ENCODE data around the gene SMIM44.

Gene SMIM44

DNA sequence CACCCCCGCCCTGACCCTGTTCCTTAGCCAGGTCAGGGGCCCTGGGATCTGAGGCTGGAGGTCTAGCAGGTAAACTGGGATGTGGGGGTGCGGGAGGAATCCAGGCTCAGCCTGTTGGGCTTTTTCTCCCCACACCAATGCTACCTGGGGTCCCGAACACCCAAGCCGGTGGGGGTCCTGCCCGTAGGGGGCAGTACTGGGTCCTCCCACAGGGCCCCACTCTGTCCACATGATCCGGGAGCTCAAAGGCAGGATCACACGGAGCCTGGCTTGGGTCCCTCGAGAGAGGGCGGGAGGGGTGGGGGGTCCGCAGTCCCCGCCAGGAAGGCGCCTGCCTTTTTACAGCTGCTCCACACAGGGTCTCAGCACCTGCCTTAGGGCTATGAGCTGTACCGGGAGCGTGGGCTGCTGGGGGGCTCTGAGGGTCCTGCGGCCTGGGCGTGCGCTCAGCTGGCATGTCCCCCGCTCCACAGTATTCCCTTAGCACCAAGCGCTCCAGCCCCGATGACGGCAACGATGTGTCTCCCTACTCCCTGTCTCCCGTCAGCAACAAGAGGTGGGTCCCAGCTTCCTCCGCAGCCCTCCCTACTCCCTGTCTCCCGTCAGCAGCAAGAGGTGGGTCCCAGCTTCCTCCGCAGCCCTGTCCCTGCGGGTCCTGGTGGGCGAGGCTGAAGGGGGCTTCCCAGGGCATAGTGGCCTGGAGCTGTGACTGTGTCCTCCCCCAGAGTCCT lies 43.4 kb upstream of the SMIM44 start:
- peaks cover 85% of the 10 kb centered on the region for H3K36me3 ChIP-seq
- H3K4me3 ChIP-seq = no peak overlapping the region
- TF ChIP-seq Cebpa-rat (IDR thresholded peaks at IDR 0.05) = no peak
- no peak overlapping the region for H3K9ac ChIP-seq
- H3K4me2 ChIP-seq = no peak overlapping the region
- no peak overlapping the region for H3K27ac ChIP-seq
- H3K27me3 ChIP-seq = no peaks in the 10 kb centered on the region
- H3K9me3 ChIP-seq = no peaks in the 10 kb centered on the region
- peaks cover 77% of the 10 kb centered on the region for H4K20me1 ChIP-seq
- H3K4me1 ChIP-seq = peaks cover 32% of the 10 kb centered on the region

DNA sequence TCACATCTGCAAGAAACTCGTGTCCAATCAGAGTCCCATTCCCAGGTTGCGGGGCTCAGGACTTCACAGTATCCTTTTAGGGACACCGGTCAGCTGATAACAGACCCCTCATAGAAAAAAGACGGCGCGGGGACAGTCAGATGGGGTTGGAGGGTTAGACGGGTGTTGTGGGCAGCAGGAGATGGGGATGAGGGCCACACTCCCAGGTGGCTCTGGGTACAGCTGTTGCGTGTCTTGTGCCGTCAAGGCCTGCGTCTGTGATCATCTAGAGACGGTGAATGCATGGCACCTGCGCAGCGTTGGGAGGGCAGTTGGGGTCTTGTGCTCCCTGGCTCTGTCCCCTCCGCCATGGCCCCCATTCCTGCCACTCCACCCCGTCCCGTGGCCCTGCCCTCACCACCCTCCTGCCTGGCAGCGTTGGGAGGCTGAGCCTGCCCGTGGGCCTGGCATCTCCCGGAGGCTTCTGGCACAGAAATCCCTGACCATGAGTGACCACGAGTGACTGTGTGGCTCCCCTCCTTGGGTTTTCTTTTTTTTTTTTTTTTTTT lies 41.7 kb upstream of the SMIM44 start:
- H3K4me2 ChIP-seq = peak overlapping the region; percentile 25; the same call in 1 of the 2 replicates
- H3K27me3 ChIP-seq = no peaks in the 10 kb centered on the region
- peaks cover 49% of the 10 kb centered on the region for H3K4me1 ChIP-seq
- no peaks in the 10 kb centered on the region for H3K9me3 ChIP-seq
- H3K4me3 ChIP-seq = no peak overlapping the region
- H3K27ac ChIP-seq = no peak overlapping the region
- no peak for TF ChIP-seq Cebpa-rat (IDR thresholded peaks at IDR 0.05)
- peaks cover 83% of the 10 kb centered on the region for H3K36me3 ChIP-seq
- H3K9ac ChIP-seq = no peak overlapping the region
- H4K20me1 ChIP-seq = peaks cover 81% of the 10 kb centered on the region

DNA sequence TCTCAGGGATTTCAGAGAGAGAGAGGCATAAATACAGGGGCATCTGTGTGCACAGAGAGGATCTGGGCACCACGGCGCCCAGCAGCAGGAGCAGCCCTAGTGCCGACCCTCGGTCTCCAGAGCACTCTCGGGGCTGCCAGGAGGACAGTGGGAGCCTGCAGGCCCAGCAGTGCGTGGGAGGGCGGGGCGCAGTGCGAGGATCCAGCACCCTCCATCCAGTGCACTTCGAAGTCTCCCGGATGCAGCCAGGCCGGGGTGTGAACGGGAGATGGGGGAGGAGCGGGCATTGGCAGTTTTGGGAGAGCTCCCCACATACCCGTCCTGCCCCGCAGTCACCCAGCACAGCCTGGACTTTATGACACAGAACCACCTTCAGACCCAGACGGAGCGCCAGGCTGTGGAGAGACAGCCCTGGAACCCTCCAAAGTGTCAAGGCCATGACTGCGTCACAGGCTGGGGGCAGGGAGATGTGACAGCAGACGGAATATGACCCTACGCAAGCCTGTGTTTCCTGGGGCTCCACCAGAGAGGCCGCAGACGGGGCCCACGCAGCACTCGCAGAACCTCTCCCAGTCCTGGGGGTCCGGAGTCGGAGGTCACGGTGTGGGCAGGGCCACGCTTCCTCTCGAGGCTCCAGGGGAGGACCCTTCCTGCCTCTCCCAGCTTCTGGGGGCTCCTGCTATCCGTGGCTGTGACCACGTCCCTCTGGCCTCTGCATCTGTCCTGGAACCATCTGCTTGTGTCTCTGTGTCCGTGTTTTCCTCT lies 41.0 kb upstream of the SMIM44 start:
- Histone ChIP-seq H3K4me2 (0 out of 2 replicates have a peak overlapping the region, but pooled peaks have one; percentile 25), H3K4me1 (peaks cover 56% of the 10 kb centered on the region), H4K20me1 (peaks cover 88% of the 10 kb centered on the region), H3K36me3 (peaks cover 81% of the 10 kb centered on the region), H3K9me3 (no peaks in the 10 kb centered on the region), H3K27me3 (no peaks in the 10 kb centered on the region), H3K27ac (no peak overlapping the region), H3K4me3 (no peak overlapping the region), H3K9ac (no peak overlapping the region)
- TF ChIP-seq Cebpa-rat (IDR thresholded peaks at IDR 0.05) = no peak

DNA sequence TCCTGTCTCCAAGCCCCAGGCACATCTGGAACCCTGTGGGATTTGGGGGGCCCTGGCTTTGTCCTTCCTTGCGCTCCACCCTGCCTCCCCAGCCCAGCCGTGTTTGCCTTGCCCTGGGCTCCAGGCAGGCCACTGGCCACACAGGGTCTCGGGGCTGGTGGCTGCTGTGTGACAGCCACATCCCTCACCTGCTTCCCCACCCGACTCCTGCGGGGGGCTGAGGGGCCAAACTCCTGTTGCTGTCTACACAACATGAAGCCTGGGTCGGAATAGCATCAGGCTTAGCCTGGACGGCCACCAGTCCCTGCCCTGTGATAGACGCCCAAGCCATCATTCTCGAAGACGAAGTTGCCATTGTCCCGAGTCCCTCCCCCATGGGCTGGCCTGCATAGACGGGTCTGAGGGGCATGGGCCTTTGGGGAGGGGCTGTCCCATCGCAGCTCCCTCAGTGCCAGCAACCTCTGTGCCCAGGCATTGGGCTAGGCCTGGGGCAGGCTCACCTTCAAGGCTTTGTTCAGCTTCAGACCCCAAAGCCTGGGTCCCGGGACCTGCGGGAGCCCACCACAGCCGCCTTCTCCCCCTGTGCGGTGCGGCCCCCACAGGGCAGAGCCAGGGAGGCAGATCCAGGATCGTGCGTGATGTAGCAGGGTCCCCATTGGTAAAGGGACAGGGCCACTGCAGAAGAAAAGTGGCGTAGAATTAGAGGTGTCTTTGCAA lies 40.3 kb upstream of the SMIM44 start:
- no peak overlapping the region for H3K27ac ChIP-seq
- no peaks in the 10 kb centered on the region for H3K9me3 ChIP-seq
- no peak overlapping the region for H3K9ac ChIP-seq
- H3K4me1 ChIP-seq = peaks cover 63% of the 10 kb centered on the region
- no peak for TF ChIP-seq Cebpa-rat (IDR thresholded peaks at IDR 0.05)
- peaks cover 95% of the 10 kb centered on the region for H4K20me1 ChIP-seq
- no peaks in the 10 kb centered on the region for H3K27me3 ChIP-seq
- H3K4me3 ChIP-seq = no peak overlapping the region
- peaks cover 76% of the 10 kb centered on the region for H3K36me3 ChIP-seq
- no peak overlapping the region for H3K4me2 ChIP-seq

DNA sequence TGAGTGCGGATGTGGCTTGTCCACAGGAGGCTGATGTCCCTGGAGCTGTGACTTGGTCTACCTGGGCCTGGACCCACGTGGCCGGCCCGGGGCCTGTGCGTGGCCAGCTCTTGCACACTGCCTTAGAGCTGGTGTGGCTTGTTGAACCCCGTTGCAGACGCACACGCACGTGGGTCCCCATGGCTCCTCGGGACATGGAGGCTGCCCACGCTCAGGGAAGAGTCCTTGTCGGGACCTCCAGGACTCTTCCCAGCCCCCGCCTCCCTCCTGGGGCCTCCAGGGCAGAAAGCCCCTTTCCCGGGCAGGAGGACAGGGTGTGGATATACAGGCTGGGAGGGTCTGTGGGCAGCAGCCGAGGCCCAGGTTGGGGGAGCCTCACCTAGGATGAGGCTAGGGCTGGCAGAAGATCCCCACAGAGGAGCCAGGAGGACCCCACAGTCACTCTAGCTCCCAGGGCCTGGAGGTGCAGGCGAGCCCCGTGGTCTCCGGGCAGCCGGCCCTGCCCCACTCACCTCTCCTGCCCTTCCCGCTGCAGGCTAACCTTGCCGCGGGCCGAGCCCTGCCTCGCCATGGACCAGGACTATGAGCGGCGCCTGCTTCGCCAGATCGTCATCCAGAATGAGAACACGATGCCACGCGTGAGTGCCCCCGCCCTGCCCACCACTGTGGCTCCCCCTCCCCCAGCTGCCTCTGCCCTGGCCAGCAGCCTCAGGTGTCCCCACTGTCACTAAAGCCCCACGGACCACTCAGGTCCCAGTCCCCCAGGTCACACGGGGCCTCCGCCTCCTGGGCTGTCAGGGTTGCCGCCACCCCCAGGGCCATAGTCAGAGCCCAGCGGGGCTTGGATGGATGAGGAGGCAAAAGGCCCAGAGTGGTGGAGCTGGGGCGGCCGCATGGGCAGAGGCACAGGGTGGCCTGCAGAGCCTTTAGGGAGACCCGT lies 39.5 kb upstream of the SMIM44 start:
- H3K4me1 ChIP-seq = peaks cover 72% of the 10 kb centered on the region
- no peak overlapping the region for H3K4me2 ChIP-seq
- no peak overlapping the region for H3K27ac ChIP-seq
- peaks cover 69% of the 10 kb centered on the region for H3K36me3 ChIP-seq
- peaks cover 99% of the 10 kb centered on the region for H4K20me1 ChIP-seq
- H3K4me3 ChIP-seq = no peak overlapping the region
- H3K27me3 ChIP-seq = no peaks in the 10 kb centered on the region
- no peak overlapping the region for H3K9ac ChIP-seq
- H3K9me3 ChIP-seq = no peaks in the 10 kb centered on the region
- TF ChIP-seq Cebpa-rat (IDR thresholded peaks at IDR 0.05) = no peak

DNA sequence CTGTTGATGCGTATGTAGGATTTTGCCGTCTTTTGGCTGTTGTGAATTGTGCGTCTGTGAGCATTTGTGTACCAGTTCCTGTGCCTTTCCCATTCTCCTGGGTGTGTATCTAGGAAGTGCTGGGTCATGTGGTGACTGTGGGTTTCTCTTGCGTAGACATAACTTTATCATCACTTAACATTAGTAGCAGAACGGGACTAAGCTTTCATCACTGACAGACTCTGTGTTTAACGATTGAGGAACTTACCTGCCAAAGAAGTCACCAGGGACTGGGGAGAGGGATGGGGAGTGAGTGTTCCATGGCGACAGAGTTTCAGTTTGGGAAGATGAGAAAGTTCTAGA lies 37.8 kb upstream of the SMIM44 start:
- Histone ChIP-seq H3K9ac (no peak overlapping the region), H3K27me3 (no peaks in the 10 kb centered on the region), H3K4me3 (no peak overlapping the region), H3K36me3 (peaks cover 53% of the 10 kb centered on the region), H4K20me1 (peaks cover 100% of the 10 kb centered on the region), H3K4me2 (peak overlapping the region; percentile 98), H3K4me1 (peaks cover 85% of the 10 kb centered on the region), H3K9me3 (no peaks in the 10 kb centered on the region), H3K27ac (no peak overlapping the region)
- TF ChIP-seq Cebpa-rat (IDR thresholded peaks at IDR 0.05) = no peak

DNA sequence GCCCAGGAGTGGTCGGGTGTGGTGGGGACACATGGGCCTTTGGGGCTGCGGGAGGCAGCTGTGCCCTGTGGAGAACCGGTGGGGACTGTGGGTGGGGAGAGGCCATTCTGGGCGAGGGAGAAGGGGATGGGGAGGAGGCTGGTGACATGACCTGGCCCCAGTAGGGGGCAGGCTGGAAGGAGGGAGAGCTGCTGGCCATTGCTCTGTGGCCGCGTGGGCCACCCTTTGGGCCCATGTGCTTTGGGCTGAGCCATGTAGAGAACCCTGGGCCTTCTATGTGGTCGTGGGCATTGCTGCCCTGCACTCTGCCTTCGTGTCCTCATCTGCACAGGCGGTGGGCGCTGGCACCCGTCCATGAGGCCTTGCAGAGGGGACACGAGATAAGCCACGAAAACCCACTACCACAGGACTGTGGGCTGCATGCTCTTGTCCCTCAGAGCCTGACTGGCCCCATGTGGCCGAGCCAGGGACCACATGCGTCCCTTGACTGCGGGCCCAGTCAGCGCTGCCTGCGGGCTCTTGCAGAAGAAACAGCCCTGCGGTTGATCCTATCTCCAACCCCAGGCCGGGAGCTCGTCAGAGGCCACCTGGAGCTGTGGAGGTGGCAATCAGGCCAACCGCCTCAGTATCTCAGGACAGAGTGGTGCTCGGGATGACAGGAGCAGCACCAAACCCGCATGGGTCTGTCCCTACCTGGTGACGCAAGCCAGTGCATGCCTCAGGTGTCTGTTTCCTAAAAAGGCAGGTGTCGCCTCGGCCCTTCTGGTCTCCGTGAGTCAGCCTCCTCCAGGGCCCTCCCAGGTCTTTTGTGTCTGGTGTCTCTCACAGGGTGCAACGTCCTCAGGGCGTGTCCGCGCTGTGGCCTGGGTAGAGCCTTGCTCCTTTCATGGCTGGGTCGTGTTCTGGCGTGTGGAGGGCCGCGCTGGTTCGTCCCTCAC lies 37.2 kb upstream of the SMIM44 start:
- Histone ChIP-seq H3K27ac (0 out of 2 replicates have a peak overlapping the region, but pooled peaks have one; percentile 16), H3K36me3 (peaks cover 48% of the 10 kb centered on the region), H3K9ac (no peak overlapping the region)

DNA sequence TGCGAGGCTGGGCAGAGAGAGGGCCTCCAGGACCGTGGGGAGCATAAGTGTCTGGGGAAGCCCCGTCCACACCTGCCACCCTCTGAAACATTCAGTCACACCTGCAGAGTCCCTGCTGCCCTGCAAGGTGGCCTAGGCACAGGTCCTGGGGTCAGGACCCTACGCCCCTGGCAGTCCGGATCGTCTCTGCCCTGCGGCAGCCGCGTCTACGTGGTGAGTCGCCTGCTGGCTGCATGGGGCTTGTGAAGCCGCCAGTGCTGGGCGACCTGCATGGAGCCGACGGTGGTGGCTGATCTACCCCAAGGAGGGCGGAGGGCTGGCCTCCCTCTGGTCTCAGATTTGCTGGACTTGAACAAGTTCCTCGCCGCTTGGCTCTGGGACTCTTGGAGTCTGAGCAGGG lies 35.9 kb upstream of the SMIM44 start:
- Histone ChIP-seq H3K4me1 (peaks cover 87% of the 10 kb centered on the region), H3K36me3 (peaks cover 43% of the 10 kb centered on the region), H4K20me1 (peaks cover 100% of the 10 kb centered on the region), H3K27ac (peak overlapping the region; percentile 68), H3K9ac (peak overlapping the region; percentile 34; the same call in 1 of the 2 replicates), H3K27me3 (no peaks in the 10 kb centered on the region), H3K9me3 (no peaks in the 10 kb centered on the region), H3K4me2 (peak overlapping the region; percentile 98), H3K4me3 (peak overlapping the region; percentile 31; the same call in 1 of the 2 replicates)
- TF ChIP-seq Cebpa-rat (IDR thresholded peaks at IDR 0.05) = no peak

More for the DNA sequence above, 37.2 kb upstream of the SMIM44 start:
- Histone ChIP-seq H3K4me2 (peak overlapping the region; percentile 98), H3K4me1 (peaks cover 85% of the 10 kb centered on the region), H3K9me3 (no peaks in the 10 kb centered on the region), H3K27me3 (no peaks in the 10 kb centered on the region), H4K20me1 (peaks cover 100% of the 10 kb centered on the region), H3K4me3 (peak overlapping the region; percentile 26; the same call in 1 of the 2 replicates)
- no peak for TF ChIP-seq Cebpa-rat (IDR thresholded peaks at IDR 0.05)
